ENCODE results near the gene MMS19.
"Not testable (repeated sequence)": the region's sequence is repeated elsewhere in the genome, so short reads cannot be mapped to it uniquely, and the experiment has no call there.

MMS19 gene

GRCh38 chr10:97499561-97500296 is 1.5 kb upstream of the MMS19 start:
- DNase-seq, result no peak

- DNase-seq, result no peak
These were observed 779 bp upstream of the MMS19 start, which contains the start of gene UBTD1 for GRCh38 chr10:97498841-97499560. UBTD1 (plus strand) TSS chr10:97498924; CDS start chr10:97499204, 280 bp downstream.

DNA sequence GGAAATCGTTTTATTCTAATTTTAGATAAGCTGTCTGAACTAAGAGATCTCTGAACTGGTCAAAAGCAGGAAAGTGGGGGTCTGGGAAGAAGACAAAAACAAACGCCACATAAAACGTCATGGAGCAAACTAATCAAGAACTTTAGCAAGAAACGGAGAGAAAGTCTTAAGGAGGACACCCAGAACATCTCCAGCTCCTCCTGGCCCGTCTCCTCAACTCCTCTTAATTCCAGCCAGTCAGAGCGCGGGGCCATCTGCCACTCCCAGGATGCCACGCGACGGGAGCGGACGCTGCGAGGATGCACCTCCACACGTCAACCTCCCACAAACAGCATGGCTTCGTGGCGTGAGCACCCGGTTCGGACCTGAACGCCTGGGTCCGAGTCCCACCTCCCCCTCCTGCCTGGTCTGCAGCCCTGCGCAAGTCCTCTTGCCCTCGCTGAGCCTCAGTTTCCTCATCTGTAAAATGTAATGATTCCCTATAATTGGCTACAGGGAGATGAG is 598 bp downstream of the MMS19 start:
- peak; percentile 58 for DNase-seq

DNA sequence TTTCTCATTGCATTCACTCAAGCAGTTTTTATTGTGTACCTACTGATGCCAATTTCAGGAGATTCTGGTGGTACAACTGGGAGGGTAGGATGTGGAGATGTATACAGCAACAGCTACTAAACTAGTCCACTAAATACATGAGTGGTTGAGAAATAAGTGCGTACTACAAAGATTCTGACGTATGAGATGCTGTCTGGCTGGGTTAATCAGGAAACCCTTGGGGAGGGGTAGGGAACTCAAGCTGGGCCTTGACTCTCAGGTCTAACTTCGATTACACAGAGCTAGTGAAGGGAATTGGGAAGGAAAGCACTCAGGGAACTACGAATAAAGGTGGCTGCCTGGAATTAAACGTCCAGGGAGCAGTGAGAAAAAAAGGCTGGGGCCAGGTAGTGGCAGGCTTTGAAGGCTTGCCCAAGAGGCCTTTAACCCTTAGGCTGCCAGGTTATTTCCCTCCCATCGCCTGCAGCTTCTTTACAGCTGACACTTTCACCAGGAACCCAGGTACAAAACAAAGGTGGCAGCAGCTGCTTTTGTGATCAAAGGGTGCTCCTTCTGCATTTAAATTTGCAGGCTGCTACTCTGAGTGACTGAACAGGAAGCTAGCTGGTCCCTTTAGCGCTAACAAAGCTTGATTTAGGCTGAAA is 3.2 kb downstream of the MMS19 start:
- DNase-seq, result no peak

DNA sequence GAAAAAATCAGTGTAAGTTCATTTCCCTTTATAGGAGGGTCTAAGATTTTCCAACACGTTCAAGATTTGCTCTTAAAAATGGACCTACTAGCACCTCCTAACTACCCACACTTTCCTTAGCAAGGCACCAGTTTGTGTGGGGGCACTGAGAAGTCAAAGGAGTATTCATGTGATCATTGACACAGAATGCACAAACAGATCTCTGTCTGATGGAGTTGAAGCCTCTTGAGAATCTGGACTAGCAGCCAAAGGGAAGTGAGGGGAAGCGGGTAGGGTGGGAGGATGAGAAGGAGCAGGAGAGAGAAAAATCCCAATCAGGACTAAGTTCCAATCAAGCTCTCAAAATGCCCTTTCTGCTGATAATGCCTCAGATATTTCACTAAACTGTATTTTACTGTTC is 4.1 kb downstream of the MMS19 start:
- no peak for DNase-seq

- no peak for DNase-seq
These were observed 7.6 kb downstream of the MMS19 start for GRCh38 chr10:97490592-97490991.

DNA sequence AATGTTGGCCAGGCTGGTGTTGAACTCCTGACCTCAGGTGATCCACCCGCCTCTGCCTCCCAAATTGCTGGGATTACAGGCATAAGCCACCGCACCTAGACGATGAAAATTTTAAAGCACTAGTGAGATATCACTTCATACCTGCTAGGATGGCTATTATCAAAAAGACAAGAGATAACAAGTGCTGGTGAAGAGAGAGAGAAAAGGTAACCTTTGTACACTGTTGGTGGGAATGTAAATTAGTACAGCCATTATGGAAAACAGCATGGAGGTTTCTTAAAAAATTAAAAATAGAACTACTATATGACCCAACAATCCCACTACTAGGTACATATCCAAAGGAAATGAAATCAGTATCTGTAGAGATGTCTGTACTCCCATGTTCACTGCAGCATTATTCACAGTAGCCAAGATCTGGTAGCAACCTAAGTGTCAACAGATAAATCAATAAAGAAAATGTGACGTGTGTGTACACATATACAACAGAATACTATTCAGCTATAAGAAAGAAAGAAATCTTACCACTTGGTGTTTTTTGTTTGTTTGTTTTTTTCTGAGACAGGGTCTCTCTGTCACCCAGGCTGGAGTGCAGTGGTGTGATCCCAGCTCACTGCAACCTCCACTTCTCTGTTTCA is 12.5 kb downstream of the MMS19 start:
- DNase-seq, result no peak

- DNase-seq, result no peak
These were observed 14.3 kb downstream of the MMS19 start for GRCh38 chr10:97483921-97484320.

DNA sequence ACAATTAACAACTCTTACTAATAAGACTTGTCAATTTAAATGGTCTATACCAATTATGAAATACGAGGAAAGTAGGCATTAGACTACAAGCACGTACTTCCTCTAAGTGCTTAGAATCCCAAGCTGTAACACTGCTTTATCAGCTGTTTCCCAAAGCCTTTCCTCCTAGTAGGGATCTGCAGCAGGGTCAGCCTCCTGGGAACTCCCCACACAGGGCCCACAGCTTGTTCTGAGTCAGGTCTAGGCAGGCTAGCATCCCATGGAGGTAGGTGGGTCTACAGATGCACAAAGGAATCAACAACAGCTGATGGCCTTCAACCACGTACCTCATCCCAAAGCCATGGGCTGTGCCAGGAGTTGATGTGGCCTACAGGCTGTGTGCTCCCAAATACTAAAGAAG is 14.7 kb downstream of the MMS19 start:
- no peak for DNase-seq

- no peak for DNase-seq
These were observed 15.8 kb downstream of the MMS19 start for GRCh38 chr10:97482381-97482780.

- no peak for DNase-seq
These were observed 17.2 kb downstream of the MMS19 start for GRCh38 chr10:97481071-97481470.

DNA sequence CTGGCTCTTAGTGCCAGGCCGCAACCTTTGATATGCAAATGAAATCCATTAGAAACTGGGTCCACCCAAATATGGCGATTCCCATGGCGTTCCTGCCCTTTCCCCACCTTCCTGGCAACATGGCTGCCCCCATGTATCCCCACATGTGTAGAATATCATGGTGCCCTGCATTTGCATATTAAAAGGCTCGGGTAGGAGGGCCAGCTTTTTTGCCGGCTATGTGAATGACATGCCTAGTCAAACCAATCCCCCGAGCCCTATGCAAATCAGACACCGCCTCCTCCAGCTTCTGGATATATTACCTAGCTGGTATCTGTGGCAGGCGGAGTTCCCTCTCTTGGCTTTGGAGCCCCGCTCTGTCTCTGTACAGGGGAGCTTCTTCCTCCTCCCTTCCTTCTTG is 18.3 kb downstream of the MMS19 start:
- DNase-seq, result no peak

DNA sequence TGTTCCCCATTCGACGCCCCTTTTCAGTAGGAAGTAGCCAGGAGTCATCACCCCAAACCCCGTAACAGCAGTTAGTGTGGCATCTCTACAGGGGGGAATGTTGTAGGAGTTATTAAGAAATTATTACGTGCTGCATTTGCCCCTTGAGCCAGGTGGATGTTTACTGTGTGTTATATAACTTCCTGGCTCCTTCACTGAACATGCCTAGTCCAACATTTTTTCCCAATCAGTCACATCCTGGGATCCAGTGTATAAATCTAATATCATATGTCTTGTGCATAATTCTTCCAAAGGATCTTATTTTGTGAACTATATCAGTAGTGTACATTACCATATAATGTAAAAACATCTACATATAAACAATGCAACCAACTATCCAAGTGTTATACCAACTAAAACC is 18.8 kb downstream of the MMS19 start:
- DNase-seq, result not testable (repeated sequence)

DNA sequence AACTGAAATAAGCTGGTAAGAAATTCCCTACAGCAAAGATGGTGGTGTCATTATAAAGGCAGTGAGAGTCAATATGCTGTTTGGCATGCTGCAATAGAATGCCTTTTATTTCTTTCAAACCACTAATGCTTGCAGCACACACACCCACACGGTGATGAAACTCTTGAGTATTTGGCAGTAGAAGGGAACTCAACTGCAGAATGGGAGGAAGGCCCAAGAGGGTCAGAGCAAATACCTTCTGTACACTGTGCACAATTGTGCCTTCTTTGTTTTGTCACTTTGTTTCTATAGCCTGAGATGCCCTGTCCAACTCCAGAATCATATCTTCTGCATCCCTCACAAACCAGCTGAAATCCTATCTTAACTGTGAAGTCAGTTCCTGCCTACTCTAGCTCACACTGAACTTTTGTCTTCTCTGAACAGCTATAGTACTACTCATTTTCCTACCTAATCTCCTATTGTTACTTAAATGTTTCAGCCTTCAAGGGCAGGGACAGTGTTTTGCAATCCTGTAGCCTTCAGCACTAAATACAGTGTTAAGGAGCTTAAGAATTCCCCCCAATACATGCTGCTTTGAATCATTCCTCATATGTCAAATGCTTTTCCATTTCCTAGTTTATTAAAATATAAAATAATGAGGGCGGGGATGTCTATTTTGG is 22.2 kb downstream of the MMS19 start:
- DNase-seq, result no peak

GRCh38 chr10:97474918-97475317 is 23.3 kb downstream of the MMS19 start:
- no peak for DNase-seq

- DNase-seq, result not testable (repeated sequence)
These were observed 29.4 kb downstream of the MMS19 start for GRCh38 chr10:97468781-97469180.

GRCh38 chr10:97468162-97468561 is 30.1 kb downstream of the MMS19 start:
- DNase-seq, result no peak

GRCh38 chr10:97466755-97467154 is 31.5 kb downstream of the MMS19 start:
- DNase-seq, result no peak

- DNase-seq, result no peak
These were observed 32.2 kb downstream of the MMS19 start for GRCh38 chr10:97465982-97466381.

DNA sequence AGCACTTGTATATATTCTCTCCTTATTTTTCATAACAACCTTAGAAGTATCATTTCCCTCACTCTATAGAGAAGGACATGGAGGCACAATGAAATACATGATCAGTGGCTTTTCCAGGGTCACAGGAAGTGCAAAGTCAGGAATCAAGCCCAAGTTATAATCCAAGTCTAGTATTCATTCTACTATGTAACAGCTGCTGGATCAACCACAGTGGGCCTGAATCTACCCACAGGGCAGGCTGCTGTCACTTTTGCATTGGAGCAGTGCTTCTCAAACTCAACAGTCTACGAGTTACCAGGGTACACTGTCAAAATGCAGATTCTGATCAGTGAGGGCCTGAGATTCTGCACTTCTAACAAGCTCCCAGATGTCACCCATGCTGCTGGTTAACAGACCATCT is 34.0 kb downstream of the MMS19 start:
- no peak for DNase-seq

GRCh38 chr10:97463363-97464132 is 34.7 kb downstream of the MMS19 start:
- no peak for DNase-seq

DNA sequence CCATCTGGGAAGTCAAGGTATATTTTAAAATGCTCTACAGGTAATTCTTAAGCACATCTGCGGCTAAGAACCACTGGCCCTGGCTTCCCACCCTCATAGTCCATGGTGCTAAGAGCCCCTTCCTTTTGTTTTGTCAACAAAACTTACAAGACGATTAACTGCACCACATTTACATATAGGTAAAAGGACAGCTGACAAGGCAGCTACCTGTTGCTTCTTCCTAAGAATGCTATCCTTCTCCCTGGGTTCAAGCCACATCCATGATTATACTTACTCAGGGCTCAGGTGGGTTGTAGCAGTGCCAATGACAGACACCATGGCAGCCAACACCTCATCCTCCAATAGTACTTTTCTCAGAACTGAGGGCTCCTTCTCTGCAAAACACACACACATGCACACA is 35.9 kb downstream of the MMS19 start:
- DNase-seq, result no peak

Measured in KG1 (cell line).